ENCODE data around the gene BCLAF1.

The BCLAF1 gene

GRCh38 chr6:136289579-136290409 lies at the start of gene BCLAF1:
Gene BCLAF1 (minus strand): TSS chr6:136289846. CDS start chr6:136279866, 9,980 bp downstream.
- DNase-seq, result peak; percentile 99

GRCh38 chr6:136338486-136338885 lies 48.8 kb upstream of the BCLAF1 start:
- DNase-seq, result peak; percentile 26

- DNase-seq, result no peak
Observed at GRCh38 chr6:136337606-136338005, 48.0 kb upstream of the BCLAF1 start.

GRCh38 chr6:136337121-136337520 lies 47.5 kb upstream of the BCLAF1 start:
- no peak for DNase-seq

GRCh38 chr6:136335736-136336363 lies 46.2 kb upstream of the BCLAF1 start:
- peak; percentile 23 for DNase-seq

- peak; percentile 42 for DNase-seq
Observed at GRCh38 chr6:136334853-136335252, 45.2 kb upstream of the BCLAF1 start.

- DNase-seq, result no peak
Observed at GRCh38 chr6:136334465-136334846, 44.8 kb upstream of the BCLAF1 start.

GRCh38 chr6:136333824-136334464 lies 44.3 kb upstream of the BCLAF1 start:
- peak; percentile 94 for DNase-seq

- no peak for DNase-seq
Observed at GRCh38 chr6:136331461-136331860, 41.8 kb upstream of the BCLAF1 start.

GRCh38 chr6:136330634-136331033 lies 41.0 kb upstream of the BCLAF1 start:
- no peak for DNase-seq

- peak; percentile 35 for DNase-seq
Observed at GRCh38 chr6:136326038-136326553, 36.5 kb upstream of the BCLAF1 start.

- peak; percentile 12 for DNase-seq
Observed at GRCh38 chr6:136324686-136325380, 35.2 kb upstream of the BCLAF1 start.

GRCh38 chr6:136323431-136324112 lies 33.9 kb upstream of the BCLAF1 start:
- DNase-seq, result no peak

GRCh38 chr6:136319732-136320131 lies 30.1 kb upstream of the BCLAF1 start:
- no peak for DNase-seq

- DNase-seq, result no peak
Observed at GRCh38 chr6:136318676-136319075, 29.0 kb upstream of the BCLAF1 start.

GRCh38 chr6:136317971-136318370 lies 28.3 kb upstream of the BCLAF1 start:
- DNase-seq, result no peak

- peak; percentile 87 for DNase-seq
Observed at GRCh38 chr6:136317021-136317694, 27.5 kb upstream of the BCLAF1 start.

GRCh38 chr6:136315594-136315993 lies 25.9 kb upstream of the BCLAF1 start:
- no peak for DNase-seq

- no peak for DNase-seq
Observed at GRCh38 chr6:136312975-136313374, 23.3 kb upstream of the BCLAF1 start.

GRCh38 chr6:136309729-136310311 lies 20.2 kb upstream of the BCLAF1 start:
- DNase-seq, result no peak

- DNase-seq, result no peak
Observed at GRCh38 chr6:136309171-136309570, 19.5 kb upstream of the BCLAF1 start.

All from hematopoietic multipotent progenitor cell treated with erythropoietin and hydrocortisone succinate and interleukin-3 and kit ligand, for 6 days (in vitro differentiated cells).